ENCODE results near the gene UGCG.
"Not testable (repeated sequence)": the region's sequence is repeated elsewhere in the genome, so short reads cannot be mapped to it uniquely, and the experiment has no call there.

UGCG gene

DNA sequence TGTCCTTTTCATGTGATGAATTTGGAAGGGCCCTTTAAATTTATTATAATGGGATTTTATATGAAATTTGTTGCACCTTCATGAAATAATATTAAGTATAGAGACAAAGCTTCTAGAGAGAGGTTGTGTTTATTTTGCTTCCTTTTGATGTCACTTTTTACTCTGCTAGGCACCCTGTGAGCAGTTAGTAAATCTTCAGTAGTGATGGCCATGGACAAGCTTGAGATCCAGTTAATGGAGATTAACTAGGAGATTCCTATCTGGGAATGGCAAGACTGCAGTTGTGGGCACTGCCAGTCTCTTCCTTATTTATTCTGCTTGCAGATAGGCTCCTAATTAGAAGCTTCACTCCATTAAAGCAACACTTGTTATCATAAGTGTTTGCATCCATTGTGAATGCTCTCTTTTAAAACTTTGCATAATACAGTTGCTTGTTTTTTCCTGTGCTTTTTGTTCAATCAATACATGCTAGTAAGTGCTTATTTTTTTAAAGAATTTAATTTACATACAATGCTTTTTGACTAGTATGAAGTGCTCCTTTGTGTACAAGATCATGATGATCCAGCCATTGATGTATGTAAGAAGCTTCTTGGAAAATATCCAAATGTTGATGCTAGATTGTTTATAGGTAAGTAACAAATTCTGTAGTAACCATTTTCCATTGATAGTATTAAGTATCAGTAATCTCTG is 25.9 kb downstream of the UGCG start:
- peak; percentile 62 for DNase-seq

DNA sequence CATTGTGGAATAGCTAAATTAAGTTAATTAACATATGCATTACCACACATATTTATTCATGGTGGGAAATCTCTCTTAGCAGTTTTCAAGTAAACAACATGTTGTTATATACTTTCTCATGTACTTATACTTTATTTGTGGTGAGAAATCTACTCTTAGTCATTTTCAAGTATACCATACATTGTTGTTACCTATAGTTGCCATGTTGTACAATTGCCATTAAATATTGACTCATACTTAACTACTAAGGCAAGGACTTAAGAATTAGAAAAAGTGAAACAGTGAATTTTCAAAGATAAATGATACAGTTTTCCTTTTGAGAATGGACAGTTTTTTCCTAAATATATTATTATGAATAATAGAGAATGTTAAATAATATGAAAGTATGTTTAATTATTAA is 27.7 kb downstream of the UGCG start:
- DNase-seq = no peak

DNA sequence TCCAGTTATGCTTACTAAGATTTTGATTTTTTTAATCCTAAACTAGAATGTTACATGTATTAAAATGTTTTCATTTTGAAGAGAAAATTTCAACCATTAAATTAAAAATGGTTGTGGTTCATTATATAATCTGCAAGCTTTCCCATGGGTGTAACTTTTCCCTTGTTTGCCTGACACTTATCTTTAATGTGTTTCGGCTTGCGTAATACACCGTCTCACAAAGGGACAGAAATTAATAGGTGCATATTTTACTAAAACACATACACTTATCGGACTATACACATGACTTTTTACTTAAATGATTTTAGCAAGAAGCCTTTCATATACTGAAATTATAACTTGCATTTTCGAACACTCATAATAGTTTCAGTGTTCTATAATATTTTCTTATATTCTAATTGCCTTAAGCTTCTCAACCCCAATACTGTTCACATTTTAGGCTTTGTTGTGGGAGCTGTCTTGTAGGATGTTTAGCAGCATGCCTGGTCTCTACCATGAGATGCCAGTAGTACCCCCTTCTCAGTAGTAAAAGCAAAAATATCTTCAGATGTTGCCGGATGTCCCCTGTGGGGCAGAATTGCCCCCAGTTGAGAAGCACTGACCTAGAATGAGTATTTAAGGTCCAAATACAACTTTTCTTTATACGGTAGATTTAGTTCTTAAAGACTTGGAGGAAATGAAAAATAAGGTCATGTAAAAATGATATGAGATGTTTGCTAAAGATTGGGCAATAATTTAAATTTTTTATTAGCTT is 28.6 kb downstream of the UGCG start:
- DNase-seq = peak; percentile 68

DNA sequence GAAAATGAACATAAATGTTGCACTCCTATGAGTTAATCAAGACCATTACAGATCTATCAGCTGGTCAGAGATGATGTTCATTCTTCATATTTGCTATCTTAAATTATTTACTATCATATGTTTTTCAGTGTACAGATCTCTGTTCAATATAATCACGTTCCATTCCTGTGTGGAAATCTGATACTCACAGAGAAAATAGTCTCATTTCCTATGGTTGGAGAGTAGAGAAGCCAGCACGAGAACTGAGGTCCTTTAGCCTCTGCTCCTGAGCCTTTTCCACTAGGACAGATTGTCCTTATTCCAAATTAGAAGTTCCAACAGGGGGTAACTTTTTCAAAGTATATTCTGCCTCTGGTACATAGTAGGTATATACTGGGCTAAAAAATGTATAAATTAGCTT is 29.2 kb downstream of the UGCG start:
- DNase-seq = no peak

DNA sequence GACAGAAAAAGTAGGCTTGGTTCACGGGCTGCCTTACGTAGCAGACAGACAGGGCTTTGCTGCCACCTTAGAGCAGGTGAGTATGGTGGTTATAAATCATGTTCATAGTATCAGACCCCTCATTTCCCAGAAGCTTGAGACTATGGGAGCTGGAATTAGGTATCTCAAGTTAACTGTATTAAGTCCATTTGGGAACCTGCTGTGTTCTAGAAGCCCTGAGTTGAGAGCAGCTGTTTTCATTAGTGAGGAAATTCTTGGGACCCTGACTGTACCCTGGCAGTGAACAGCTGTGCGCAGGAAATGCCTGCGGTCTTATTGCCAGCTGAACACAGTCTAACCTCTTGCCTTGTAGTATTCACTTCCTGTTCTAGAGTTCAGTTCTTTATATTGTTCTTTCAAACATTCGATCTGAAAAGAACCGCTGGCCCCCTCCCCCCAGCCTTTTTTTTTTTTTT is 29.8 kb downstream of the UGCG start:
- no peak for DNase-seq

DNA sequence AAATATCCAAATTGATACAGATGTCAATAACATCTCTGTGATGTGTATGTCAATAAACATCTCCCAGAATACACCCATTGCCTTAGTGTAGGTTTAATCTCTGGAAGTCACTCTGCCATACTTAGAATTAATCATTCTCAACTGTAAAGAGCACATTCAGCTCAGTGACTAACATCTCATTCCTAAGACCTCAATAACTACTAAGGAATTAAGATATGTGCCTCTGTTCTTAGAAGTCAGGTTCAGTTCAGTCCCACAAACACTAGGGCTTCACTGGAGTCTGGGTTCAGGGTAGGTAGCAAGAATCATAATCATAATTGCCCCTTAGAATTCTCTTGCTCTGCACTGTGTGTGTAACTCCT is 31.7 kb downstream of the UGCG start:
- no peak for DNase-seq

DNA sequence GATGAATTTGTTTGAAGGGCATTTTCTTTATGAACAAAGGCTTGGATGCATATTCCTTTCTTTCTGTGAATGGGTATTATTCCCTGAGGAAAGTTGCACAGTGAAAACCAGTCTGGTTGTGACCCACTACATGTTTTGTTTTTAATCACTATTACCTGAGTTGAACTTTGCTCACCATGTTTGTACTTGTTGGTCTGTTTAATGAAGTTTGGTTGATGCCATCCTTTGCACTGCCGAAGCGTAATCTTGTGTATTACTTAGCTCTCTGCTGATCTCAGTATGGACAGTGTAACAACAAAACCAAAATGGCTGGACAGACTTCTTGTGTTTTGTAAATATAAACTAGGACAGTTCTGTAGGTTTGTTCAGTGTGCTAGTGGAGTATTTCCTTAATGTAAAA is 38.1 kb downstream of the UGCG start:
- DNase-seq = no peak

DNA sequence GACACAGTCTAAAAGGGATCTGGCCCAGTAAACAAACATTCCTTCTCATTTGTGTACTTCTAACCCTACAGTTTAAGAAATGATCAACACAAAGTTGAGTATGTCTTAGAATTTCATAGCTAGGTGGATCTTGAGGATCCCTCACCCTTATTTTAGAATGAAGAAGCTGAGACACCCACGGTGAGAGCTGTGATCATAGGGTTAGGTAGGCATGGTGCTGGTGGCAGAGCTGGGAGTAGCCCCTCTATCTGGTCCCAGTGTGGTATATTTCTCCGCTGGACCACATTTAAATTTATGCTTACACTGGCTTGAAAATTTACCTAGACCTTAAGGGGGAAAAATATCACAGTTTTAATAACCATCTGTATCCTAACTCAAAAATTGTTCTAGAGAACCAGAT is 39.8 kb downstream of the UGCG start:
- no peak for DNase-seq

DNA sequence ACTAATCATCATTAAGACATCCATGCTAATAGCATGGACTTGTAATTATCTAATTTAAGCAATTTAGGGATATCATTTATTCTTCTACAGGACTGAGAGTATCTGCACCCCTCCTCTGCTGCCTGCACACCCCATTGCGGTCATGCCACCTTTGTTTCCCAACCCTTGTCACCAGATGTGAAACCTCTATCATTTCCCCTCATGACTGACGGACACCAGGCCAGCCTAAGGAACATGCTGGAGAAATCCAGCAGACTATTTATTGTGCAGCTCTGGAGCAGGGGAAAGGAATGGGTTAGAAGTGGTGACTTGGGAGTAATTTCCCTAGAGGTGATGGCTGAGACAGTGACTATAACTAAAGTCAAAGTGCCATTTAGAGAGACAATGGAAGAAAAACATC is 40.7 kb downstream of the UGCG start:
- no peak for DNase-seq

DNA sequence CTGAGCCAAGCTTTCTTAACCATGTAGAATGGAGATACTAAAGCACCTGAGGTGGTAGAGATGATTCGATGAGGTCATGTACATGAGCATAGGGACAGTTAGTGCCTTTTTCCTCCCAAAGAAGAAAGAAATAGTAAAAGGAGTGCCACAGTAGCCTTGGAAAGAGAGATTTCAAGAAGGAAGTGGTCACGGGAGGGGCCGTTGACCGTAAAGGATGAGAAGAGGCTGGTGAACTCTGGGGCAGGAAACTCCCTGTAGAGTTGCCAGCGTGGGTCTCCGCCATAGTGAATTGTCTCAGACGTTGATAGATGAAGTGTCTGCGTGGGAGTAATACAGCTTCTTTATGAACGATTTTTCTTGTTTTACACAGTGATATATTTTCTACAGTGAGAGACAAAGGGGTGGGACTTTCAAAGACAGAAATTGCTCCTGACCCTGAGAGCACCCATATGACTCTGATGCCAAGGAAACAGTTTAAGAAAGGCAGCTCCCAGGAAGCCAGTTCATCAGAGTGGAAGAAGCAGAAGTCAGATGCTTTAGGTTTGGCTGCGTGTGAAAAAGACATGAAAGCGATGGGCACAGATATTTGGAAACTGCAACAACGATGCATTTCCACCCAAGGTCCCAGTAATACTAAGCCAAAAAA is 41.3 kb downstream of the UGCG start:
- DNase-seq = no peak

DNA sequence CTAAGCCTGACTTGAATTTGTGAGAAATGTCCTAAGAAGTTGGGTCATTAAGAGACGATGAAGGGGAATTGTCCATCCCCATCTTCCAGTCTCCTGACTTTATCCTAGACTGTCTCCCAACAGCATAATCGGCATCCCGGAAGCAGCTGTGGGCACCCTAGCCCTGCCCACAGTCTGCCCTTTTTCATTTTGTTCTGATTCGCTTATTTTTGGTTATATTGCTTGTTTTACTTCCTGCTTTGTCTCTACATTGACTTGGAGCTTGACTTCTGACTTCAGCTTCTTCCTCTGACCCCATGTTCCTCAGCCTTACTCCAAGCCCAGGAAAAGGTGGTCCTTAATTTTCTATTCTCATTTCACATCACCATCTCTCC is 41.8 kb downstream of the UGCG start:
- DNase-seq = no peak

DNA sequence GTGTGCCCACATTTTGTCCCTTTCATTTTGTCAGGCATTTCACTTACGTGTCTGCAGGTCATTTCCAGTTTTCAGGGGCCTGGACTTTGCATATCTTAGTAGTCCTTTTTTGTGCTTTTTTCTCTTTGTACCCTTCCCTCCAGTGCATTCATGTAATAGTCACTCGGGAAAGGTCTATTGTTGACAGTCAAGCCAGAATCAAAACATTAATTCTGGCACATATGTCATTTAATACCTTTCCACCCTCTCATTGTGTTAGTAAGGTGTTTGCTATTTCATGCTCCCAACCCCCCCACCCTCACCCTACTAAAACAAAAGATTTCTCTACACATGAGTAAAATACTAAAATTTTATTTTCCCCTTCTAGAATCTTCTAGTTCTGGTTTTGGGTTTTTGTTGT is 42.7 kb downstream of the UGCG start:
- DNase-seq = no peak

DNA sequence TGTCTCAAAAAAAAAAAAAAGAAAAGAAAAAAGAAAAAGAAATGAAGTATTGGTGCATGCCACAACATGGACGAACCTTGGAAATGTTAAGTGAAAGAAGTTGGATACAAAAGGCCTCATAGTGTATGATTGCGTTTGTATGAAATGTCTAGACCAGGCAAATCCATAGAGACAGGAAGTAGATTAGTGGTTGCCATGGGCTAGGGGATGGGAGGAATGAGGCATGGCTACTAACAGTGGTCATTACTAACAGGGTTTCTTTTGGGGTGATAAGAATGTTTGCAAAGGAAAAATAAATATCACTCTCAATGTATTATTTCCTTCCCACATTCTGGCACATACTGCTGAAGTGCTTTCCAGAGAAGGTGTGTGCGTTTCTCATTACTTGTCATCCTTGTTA is 44.1 kb downstream of the UGCG start:
- no peak for DNase-seq

DNA sequence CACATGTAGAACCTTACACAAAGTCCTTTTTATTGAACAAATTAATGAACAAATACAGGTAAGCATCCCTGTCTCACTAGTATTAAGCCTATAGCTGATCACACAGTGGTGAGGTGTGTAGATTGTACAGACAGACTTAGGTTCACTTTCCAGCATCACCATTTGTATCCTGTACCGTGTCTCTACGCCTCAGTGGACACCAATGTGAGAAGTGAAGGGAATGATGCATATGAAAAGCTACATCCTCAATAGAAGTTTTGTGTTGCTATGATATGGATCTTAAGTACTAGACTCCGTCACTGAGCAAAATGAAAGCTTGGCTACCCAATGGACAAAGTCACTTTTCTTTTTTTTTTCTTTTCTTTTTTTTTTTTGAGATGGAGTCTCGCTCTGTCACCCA is 46.6 kb downstream of the UGCG start:
- no peak for DNase-seq

DNA sequence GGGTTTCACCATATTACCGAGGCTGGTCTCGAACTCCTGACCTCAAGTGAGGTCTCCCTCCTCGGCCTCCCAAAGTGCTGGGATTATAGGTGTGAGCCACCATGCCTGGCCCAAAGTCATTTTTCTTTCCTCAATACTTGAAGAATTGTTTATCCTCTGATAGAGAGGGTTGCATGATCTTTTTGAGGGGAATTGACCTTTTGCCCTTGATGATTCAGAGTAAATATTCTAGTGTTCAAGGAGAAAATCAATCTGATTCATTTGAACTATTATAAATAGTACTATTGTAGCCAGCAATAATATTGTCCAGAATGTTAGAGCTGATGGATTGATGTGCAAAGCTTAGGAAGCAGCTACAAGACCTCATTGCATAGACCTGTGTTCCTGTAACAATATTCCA is 47.1 kb downstream of the UGCG start:
- DNase-seq = no peak

DNA sequence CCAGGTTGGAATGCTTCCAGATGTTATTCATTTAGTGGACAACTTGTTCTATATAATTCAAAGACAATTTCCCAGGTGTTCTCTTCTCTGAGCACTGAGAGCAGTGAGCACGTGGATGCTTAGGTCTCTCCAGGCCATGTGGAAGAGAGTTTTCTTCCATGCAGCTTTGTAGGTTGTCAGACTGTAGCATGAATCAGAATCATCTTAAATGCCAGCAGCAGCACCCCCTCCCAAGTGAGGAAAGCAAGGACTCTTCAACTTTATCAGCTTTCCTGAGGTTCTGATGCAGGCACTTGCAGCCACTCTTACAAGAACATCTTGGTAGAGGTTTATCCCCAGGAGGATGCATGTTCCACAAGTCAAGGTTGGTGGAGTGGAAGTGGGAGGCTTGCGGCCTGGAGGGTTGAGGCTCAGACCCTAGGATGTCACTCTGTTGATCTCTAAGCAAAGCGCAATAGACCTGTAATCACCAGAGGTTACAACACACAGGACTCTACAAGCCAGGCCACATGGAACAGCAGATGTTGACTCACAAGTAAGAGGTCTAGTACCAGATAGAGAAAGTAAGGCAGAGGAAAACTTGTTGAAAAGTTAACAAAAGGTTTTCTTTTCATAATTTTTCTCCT is 47.7 kb downstream of the UGCG start:
- no peak for DNase-seq

DNA sequence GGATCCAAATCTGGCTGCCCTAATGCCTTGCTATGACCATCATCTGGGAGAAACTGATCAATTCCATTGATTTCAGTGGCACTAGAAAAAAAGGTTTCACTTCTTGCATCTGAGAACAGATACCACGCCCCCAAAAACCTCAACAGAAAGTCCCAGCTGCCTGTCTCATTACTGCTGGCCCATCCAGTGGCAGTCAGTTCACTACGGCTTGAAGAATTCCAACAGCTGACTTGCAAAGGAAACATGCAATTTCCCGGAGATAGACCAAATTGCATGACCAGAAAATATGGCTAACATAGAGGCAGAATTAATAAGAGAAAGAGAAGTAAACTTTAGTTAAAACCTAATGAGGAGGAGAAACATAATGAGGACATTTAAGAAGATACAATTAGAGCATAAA is 48.6 kb downstream of the UGCG start:
- no peak for DNase-seq

DNA sequence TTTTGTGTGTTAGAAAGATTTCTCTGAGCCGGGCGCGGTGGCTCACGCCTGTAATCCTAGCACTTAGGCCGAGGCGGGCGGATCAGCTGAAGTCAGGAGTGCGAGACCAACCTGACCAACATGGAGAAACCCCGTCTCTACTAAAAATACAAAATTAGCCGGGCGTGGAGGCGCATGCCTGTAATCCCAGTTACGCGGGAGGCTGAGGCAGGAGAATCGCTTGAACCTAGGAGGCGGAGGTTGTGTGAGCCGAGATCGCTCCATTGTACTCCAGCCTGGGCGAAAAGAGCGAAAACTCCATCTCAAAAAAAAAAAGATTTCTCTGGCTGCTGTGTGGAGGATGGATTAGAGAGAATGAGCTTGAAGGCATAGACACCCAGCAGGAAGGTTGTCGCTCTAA is 51.5 kb downstream of the UGCG start:
- DNase-seq = not testable (repeated sequence)

DNA sequence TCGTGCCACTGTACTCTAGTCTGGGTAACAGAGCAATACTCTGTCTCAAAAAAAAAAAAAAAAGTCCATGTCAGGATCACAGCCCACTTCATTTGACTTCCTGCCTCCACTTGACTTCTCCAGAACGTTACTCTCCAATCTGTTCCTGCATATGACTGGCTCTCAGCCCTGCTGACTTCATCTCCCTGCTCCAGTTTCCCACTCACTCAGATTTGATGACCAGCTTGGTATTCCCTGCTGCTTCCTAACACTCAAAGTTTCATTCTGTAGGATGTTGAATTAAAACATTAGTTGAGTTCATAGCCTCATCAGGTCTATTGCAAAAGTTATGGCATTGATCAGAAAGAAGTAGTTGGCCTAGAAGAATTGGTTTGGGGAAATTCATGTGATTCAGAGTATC is 52.3 kb downstream of the UGCG start:
- DNase-seq = no peak

DNA sequence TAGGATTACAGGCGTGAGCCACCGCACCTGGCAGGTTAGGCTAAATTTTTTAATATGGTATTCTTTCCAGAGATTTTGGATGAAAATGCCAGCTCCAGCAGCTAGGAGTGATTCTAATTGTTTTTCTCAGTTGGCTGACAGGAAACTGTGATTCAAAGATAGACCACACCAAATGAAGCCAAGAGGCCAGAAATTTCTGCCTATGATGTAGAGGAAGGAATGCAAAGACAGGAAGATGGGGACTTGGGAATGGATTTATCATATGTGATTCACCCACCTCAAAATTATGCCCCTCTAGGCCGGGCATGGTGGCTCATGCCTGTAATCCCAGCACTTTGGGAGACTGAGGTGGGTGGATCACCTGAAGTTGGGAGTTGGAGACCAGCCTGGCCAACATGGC is 53.3 kb downstream of the UGCG start:
- DNase-seq = no peak

DNA sequence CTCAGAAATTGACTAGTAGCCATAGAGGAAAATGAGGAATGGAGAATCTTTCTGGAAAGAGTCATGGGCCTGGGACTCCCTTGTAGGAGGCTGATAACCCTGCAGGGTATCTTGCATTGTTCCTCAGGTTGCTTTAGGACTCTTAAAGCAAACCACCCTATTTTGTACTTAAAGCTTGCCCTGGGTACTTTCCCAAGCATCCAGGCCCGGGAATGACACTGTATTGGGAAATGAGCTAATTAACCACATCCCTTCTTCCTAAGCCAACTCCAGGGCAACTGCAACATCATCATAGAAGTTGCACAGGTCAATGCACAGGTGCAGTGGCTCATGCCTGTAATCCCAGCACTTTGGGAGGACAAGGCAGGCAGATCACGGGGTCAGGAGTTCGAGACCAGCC is 55.9 kb downstream of the UGCG start:
- DNase-seq = no peak

DNA sequence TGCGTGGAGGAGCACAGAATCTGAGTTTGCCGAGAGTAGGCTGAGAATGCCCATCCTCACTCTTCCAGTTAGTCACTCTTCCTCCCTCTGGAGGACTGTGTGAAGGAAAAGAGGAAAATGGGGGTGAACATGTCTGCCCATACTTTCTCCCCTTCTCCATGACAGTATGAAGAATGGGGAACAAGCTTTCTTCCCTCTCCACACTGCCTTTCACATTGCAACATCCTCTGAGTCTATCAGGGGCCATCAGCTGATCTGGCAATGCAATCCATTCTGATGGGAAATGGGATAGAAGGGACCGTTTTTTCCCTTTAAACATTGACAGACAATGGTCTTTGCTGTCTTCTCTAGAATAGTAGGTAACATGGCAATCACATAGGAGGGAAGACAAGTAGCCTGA is 56.8 kb downstream of the UGCG start:
- no peak for DNase-seq

DNA sequence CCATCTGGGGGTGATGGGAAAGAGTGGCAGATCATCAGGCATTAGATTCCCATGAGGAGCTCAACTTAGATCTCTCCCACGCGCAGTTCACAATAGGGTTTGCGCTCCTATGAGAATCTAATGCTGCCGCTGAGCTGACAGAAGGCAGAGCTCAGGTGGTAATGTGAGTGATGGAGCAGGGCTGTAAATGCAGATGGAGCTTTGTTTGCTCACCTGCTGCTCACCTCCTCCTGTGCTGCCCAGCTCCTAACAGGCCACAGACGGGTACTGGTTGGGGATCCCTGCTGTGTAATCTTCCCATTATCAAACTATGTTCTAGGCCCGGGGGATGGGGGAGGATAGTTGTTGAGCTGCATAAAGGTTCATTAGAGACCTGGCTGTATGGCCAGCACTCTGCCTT is 58.4 kb downstream of the UGCG start:
- peak; percentile 98 for DNase-seq
